ENCODE results near the gene FAM131C.

DNA sequence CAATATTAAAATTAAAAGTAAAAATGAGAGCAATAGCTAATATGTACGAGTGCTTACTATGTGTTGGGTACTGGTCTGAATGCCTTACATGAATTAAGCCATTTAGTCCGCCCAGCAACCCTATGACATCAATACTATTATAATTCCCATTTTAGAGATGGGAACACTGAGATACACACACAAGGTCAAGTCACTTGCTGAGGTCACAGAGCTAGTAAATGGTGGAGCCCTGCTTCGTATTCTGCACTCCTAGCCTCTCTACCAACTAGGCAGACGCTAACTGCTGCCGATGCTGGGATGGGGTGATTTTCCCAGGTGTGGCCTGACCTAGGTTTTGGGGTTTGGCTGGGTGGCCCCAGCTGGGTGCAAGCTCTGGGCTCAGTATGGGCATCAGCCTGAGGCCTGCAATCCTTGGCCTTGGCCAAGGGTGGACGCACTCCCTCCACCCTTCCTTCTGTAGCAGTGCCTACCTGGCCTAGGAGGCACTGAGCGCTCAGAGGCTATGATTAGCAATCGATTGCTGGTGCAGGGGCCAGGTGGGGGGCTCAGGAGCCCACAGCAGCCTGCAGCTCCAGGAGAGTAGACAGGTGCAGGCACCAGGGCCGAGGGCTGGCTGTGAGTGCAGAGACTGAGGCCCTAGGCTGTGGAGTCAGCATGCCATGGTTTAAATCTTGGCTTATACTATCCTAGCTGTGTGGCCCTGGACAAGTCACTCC, 2.7 kb downstream of the FAM131C start:
- TF ChIP-seq POLR2A (IDR thresholded peaks at IDR 0.05; ENCODE audit: extremely low read depth, insufficient read length), result no peak
- TF ChIP-seq, protein P1, sequence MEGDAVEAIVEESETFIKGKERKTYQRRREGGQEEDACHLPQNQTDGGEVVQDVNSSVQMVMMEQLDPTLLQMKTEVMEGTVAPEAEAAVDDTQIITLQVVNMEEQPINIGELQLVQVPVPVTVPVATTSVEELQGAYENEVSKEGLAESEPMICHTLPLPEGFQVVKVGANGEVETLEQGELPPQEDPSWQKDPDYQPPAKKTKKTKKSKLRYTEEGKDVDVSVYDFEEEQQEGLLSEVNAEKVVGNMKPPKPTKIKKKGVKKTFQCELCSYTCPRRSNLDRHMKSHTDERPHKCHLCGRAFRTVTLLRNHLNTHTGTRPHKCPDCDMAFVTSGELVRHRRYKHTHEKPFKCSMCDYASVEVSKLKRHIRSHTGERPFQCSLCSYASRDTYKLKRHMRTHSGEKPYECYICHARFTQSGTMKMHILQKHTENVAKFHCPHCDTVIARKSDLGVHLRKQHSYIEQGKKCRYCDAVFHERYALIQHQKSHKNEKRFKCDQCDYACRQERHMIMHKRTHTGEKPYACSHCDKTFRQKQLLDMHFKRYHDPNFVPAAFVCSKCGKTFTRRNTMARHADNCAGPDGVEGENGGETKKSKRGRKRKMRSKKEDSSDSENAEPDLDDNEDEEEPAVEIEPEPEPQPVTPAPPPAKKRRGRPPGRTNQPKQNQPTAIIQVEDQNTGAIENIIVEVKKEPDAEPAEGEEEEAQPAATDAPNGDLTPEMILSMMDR (IDR thresholded peaks at IDR 0.05; ENCODE audit: low read depth, low read length), result no peak

Measured in NB4 (cell line).